Activated CD8-positive, alpha-beta T cell treated with anti-CD3 and anti-CD28 coated beads for 36 hours (primary cell): ENCODE data around the gene GCSAML. TPM values are rescaled to one million over a fixed set of nuclear protein-coding genes. Genes with fewer than 3 reads are reported as not detected.
A peak's percentile ranks its signal among the peaks of the same experiment; 100 is the strongest.

Source experiments
- ATAC-seq: fragments of 200-7000 bp; cut with Tn5 transposase; one replicate; pipeline ENCODE4 v1.10.0; 2021; ENCODE audit warnings: mild to moderate bottlenecking, moderate library complexity
- CTCF ChIA-PET: fragments of 350-600 bp; sonication (Branson Sonifier 250); formaldehyde crosslinking; loops from one replicate; lab custom pipeline; 2021; ENCODE audit warnings: antibody characterized with exemption; lab: Charles Lee
- POLR2A ChIA-PET: fragments of 350-600 bp; sonication (Branson Sonifier 250); formaldehyde crosslinking; loops from one replicate; lab custom pipeline; 2021; ENCODE audit warnings: antibody characterized with exemption; lab: Charles Lee
- DNase-seq: peaks from one replicate; pipeline ENCODE4 v3.0.0-alpha.2; 2020
- H3K27ac Mint-ChIP-seq: one replicate; pipeline ENCODE4 v1.8.0; 2021; ENCODE audit warnings: mild to moderate bottlenecking, mixed read lengths
- H3K27me3 Mint-ChIP-seq: one replicate; pipeline ENCODE4 v1.8.0; 2021; ENCODE audit warnings: mixed read lengths
- H3K36me3 Mint-ChIP-seq: one replicate; pipeline ENCODE4 v1.8.0; 2021; ENCODE audit warnings: low read depth, mixed read lengths
- H3K4me1 Mint-ChIP-seq: one replicate; pipeline ENCODE4 v1.8.0; 2021; ENCODE audit warnings: low read depth, mixed read lengths
- H3K4me3 Mint-ChIP-seq: one replicate; pipeline ENCODE4 v1.8.0; 2021; ENCODE audit warnings: mild to moderate bottlenecking, moderate library complexity, mixed read lengths
- H3K9me3 Mint-ChIP-seq: one replicate; pipeline ENCODE4 v1.8.0; 2021; ENCODE audit warnings: mixed read lengths
- intact Hi-C: fragments of 100-400 bp; cut with micrococcal nuclease; formaldehyde crosslinking; loops from one replicate; pipeline ENCODE4 v1.10.0; 2022
- total RNA-seq, 2 experiments: library from RNA; stranded (reverse); gene quantifications; one replicate each; pipeline ENCODE4 v1.2.3, GENCODE V29; 2021
- TF ChIP-seq, protein P1 (sequence below): fragments of 200-600 bp; IDR thresholded peaks from one replicate; pipeline ENCODE4 v1.8.0; 2022; ENCODE audit warnings: antibody characterized with exemption, mild to moderate bottlenecking

GCSAML gene
- total RNA-seq, 2 experiments from 2014 or later = 0.16 to 0.27 TPM

DNA sequence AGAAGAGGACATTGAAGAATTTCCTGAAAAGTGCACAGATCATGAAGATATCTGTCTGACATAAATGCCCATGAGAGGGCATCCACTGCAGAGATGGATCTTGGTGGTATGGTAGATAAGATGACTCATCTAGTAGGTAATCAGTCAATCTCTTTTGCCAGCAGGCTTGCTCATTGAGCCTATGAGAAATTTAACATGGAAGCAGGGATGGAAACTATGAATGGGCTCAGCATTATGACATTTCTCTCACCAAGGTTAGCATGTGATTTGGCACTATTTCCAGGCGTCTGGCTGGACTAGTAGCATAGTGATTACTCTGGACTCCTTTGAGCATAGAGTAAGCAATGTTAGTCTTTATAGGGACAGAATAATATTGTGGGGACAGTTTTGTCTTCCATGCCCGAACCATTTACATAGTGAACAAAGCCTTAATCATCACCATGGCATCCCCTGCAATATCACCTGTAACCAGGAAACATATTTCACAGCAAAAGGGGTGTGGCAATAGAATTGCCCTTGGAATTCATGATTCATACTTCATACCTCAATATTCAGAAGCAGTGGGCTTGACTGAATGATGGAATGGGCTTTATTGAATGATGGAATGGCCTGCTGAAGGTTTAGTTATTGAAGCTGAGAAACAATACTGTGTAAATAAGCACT, 20.0 kb upstream of the GCSAML start:
- Mint-ChIP-seq H3K27me3 (peaks cover 14% of the 10 kb centered on the region), H3K9me3 (no peaks in the 10 kb centered on the region), H3K4me3 (no peak overlapping the region), H3K4me1 (peaks cover 6% of the 10 kb centered on the region), H3K36me3 (no peaks in the 10 kb centered on the region), H3K27ac (no peak overlapping the region)
- POLR2A ChIA-PET = no interaction called here
- CTCF ChIA-PET = no interaction called here
- DNase-seq (peak; percentile 11), ATAC-seq (peak; percentile 56)
- TF ChIP-seq, protein P1, sequence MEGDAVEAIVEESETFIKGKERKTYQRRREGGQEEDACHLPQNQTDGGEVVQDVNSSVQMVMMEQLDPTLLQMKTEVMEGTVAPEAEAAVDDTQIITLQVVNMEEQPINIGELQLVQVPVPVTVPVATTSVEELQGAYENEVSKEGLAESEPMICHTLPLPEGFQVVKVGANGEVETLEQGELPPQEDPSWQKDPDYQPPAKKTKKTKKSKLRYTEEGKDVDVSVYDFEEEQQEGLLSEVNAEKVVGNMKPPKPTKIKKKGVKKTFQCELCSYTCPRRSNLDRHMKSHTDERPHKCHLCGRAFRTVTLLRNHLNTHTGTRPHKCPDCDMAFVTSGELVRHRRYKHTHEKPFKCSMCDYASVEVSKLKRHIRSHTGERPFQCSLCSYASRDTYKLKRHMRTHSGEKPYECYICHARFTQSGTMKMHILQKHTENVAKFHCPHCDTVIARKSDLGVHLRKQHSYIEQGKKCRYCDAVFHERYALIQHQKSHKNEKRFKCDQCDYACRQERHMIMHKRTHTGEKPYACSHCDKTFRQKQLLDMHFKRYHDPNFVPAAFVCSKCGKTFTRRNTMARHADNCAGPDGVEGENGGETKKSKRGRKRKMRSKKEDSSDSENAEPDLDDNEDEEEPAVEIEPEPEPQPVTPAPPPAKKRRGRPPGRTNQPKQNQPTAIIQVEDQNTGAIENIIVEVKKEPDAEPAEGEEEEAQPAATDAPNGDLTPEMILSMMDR = no peak
- intact Hi-C loops = no loop called here

DNA sequence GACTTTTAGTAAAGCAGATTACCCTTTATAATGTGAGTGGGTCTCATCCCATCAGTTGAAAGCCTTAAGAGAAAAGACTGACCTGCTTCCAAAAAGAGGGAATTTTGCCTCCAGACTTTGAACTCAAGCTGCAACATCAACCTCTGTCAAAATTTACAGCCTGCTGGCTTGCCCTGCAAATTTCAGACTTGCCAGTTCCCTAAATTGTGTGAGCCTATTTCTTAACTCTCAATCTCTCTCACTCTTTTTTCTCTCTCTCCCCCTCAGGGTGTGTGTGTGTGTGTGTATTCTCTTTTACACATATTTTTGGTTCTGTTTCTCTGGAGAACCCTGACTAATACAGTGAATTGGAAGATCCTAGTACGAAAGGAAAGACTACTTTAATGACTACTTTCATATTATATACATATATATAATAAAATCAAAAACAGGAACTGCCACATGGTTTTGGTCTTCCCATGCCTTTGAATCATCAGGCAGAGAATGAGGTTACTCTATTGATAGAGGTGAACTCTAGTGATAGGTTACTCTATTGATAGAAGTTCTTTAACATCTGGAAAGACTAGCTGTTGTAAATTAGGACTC, 19.1 kb upstream of the GCSAML start:
- TF ChIP-seq, protein P1 = no peak

DNA sequence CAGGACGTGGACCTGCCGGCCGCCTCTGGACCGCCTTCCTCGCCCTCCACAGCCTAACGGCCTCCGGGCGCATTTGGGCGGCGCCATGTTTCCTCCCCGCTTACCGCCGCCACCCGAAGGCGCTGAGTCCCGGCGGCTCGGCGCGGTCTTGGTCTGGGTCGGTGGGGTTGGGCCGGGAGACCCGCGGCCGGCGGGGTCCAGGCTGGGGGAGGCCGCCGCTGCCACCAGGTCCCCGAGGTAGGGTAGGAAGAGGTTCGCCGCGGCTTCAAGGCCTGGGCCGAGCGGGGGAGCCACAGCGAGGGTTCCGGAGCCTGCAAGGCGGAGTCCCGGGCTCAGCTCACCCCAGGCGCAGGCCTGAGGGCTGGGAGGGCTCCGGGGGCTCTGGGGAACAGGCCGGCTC, 18.1 kb upstream of the GCSAML start:
- Mint-ChIP-seq H3K4me3 (no peak overlapping the region), H3K27ac (no peak overlapping the region), H3K27me3 (peaks cover 11% of the 10 kb centered on the region), H3K9me3 (no peaks in the 10 kb centered on the region), H3K36me3 (no peaks in the 10 kb centered on the region), H3K4me1 (peaks cover 6% of the 10 kb centered on the region)
- POLR2A ChIA-PET = no interaction called here
- TF ChIP-seq, protein P1 = no peak
- ATAC-seq = no peak
- no peak for DNase-seq
- intact Hi-C loops = no loop called here
- CTCF ChIA-PET = no interaction called here

More for the DNA sequence above, 19.1 kb upstream of the GCSAML start:
- H3K36me3 Mint-ChIP-seq = no peaks in the 10 kb centered on the region
- CTCF ChIA-PET = no interaction called here
- H3K4me3 Mint-ChIP-seq = no peak overlapping the region
- DNase-seq (no peak), ATAC-seq (no peak)
- H3K4me1 Mint-ChIP-seq = peaks cover 6% of the 10 kb centered on the region
- H3K27ac Mint-ChIP-seq = no peak overlapping the region
- H3K9me3 Mint-ChIP-seq = no peaks in the 10 kb centered on the region
- H3K27me3 Mint-ChIP-seq = peaks cover 11% of the 10 kb centered on the region
- intact Hi-C loops = no loop called here
- POLR2A ChIA-PET = no interaction called here

DNA sequence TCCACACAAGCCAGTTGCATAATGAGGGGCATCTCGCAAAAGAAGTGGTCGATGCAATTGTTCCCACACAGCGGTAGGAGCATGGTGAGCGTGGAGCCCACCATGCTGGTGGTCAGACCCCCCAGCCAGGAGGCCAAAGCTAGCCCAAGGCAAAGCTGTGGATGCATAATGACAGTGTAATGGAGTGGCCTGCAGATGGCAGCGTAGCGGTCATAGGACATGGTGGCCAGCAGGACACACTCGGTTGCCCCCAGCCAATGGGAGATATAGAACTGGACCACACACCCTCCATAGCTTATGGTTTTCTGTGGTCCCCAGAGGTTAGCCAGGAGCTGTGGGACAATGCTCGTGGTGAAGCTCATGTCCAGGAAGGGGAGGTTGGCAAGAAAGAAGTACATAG, 17.0 kb upstream of the GCSAML start:
- Mint-ChIP-seq H3K4me1 (peaks cover 6% of the 10 kb centered on the region), H3K9me3 (no peaks in the 10 kb centered on the region), H3K4me3 (no peak overlapping the region), H3K27ac (no peak overlapping the region), H3K36me3 (no peaks in the 10 kb centered on the region), H3K27me3 (peaks cover 9% of the 10 kb centered on the region)
- intact Hi-C loops = no loop called here
- TF ChIP-seq, protein P1 = peak; percentile 17
- POLR2A ChIA-PET = no interaction called here
- DNase-seq = no peak
- CTCF ChIA-PET = interaction anchor here (1.0 kb wide), 1 partner anchor 9 kb away, joined by 4 read pairs; no protein-coding TSS in a partner anchor
- ATAC-seq = no peak

DNA sequence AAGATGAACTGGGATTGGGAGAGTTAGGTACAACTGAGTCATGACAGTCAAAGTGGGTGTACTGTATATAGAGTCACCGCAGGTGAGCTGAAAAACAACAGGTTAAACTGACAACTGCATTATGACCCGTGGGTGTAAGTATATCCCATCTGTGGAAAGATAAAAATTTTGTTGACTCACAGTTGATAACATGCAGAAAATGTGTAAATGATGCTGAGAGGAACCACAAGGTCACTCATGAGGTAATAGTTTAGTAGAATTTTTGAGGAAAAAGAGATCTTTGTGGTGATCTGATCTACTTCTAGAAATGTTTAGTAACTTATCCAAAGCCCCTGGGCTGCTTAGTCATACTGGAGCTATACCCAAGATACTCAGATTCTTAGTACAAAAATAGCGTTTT, 13.5 kb upstream of the GCSAML start:
- ChIA-PET CTCF (no interaction called here), POLR2A (no interaction called here)
- no peak overlapping the region for H3K27ac Mint-ChIP-seq
- peaks cover under 1% of the 10 kb centered on the region for H3K4me1 Mint-ChIP-seq
- H3K4me3 Mint-ChIP-seq = no peak overlapping the region
- no peak for DNase-seq
- H3K9me3 Mint-ChIP-seq = no peaks in the 10 kb centered on the region
- TF ChIP-seq, protein P1 = no peak
- peaks cover 3% of the 10 kb centered on the region for H3K27me3 Mint-ChIP-seq
- intact Hi-C loops = no loop called here
- no peak for ATAC-seq
- H3K36me3 Mint-ChIP-seq = no peaks in the 10 kb centered on the region
